ENCODE results near the gene TMEM178A. TPM values are rescaled to one million over a fixed set of nuclear protein-coding genes. Genes with fewer than 3 reads are reported as not detected.

Gene TMEM178A
- total and polyA plus RNA-seq, 2 of the 8 experiments (the other 6 are each of a cell fraction or from before 2014, with no cell fraction given), result 11.2 to 14.9 TPM

DNA sequence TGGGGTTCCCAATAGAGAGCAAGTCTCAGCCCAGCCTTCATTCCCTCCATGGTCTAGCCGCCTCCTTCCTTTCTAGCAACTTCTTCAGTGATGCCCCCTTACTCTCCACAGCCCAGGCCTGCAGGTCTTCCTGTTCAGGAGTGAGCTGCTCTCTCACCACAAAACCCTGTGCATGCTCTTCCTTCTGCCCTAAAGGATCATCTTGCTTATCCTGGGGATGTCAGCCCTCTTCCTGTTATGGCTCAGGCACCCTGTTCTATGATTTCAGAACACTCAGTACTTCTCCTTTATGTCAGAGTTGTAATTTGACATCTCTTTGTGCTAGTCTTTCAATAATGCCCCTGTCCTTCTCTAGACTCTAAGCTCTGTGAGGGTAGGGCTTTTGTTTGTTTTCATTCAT lies 19.4 kb downstream of the TMEM178A start:
- CTCF ChIA-PET (ENCODE audit: partially characterized antibody), result interaction anchor here (0.7 to 1.8 kb wide), 5 partner anchors 11 to 91 kb away, joined by 3 to 4 read pairs (median 3); no protein-coding TSS in a partner anchor

More for the DNA sequence above, 19.4 kb downstream of the TMEM178A start:
- Histone ChIP-seq H3K27me3 (replicated peaks in 1 of 4; ENCODE audit: control insufficient read depth in 3 of 4, extremely low read depth in 1 of 4, insufficient read depth in 3 of 4, low read length in 3 of 4) (no peaks in the 10 kb centered on the region), H3K18ac (ENCODE audit: extremely low read depth, low read length) (no peak overlapping the region), H3K4me3 (ENCODE audit: extremely low read depth in 1 of 4, insufficient read depth in 2 of 4, low read depth in 3 of 4, low read length in 4 of 4) (no peak overlapping the region), H2AK5ac (ENCODE audit: low read depth, low read length) (no peak overlapping the region), H3K4ac (replicated peaks; ENCODE audit: insufficient read length, low read depth, low read length) (no peak overlapping the region), H3K4me1 (replicated peaks in 1 of 4; ENCODE audit: control insufficient read depth in 3 of 4, insufficient read depth in 4 of 4, low read length in 3 of 4) (peaks cover 0 to 6% (median under 1%) of the 10 kb centered on the region in 4 experiments; a peak in 2 of 7 replicates), H4K91ac (replicated peaks; ENCODE audit: insufficient read length, low read length) (no peak overlapping the region), H3K79me2 (ENCODE audit: control insufficient read depth in 1 of 2, insufficient read depth in 2 of 2, low read length in 2 of 2) (no peaks in the 10 kb centered on the region), H2BK120ac (replicated peaks; ENCODE audit: low read depth, low read length) (no peak overlapping the region), H3K14ac (ENCODE audit: insufficient read length) (no peak overlapping the region), H3K4me2 (ENCODE audit: insufficient read depth in 1 of 2, low read depth in 2 of 2, low read length in 2 of 2) (no peak overlapping the region), H2BK5ac (ENCODE audit: low read depth, low read length) (no peak overlapping the region), H2BK12ac (ENCODE audit: low read depth, low read length) (no peak overlapping the region), H3K9me3 (ENCODE audit: insufficient read depth in 2 of 2, low read depth in 1 of 2, low read length in 1 of 2) (no peaks in the 10 kb centered on the region), H3K79me1 (ENCODE audit: low read depth, low read length) (no peaks in the 10 kb centered on the region), H2AFZ (ENCODE audit: low read length) (no peak overlapping the region), H3K23ac (ENCODE audit: insufficient read length) (no peak overlapping the region), H4K20me1 (replicated peaks in 1 of 2; ENCODE audit: control insufficient read depth in 1 of 2, insufficient read depth in 2 of 2, low read length in 2 of 2) (no peaks in the 10 kb centered on the region), H3K9ac (replicated peaks in 1 of 4; ENCODE audit: extremely low read depth in 1 of 4, low read depth in 3 of 4, low read length in 3 of 4) (no peak overlapping the region), H3K27ac (ENCODE audit: low read depth, low read length) (no peak overlapping the region), H2BK15ac (ENCODE audit: low read length) (no peak overlapping the region), H3K23me2 (ENCODE audit: low read depth, low read length) (no peaks in the 10 kb centered on the region), H2BK20ac (ENCODE audit: low read length) (no peak overlapping the region), H3K56ac (replicated peaks; ENCODE audit: insufficient read length, low read depth, low read length) (no peak overlapping the region), H3K36me3 (ENCODE audit: control insufficient read depth in 2 of 4, insufficient read depth in 4 of 4, low read length in 3 of 4) (no peaks in the 10 kb centered on the region), H4K8ac (ENCODE audit: extremely low read depth, insufficient read depth, low read length) (no peak overlapping the region), H4K5ac (ENCODE audit: insufficient read length, low read depth, low read length) (no peak overlapping the region)
- DNase-seq (ENCODE audit: low read depth in 1 of 2, low spot score in 2 of 2) (no peak), FAIRE-seq (no peak)
- 78% methylated on average over 1 of the region's 1 CpG; no CpG with 5 or more reads in 1 of the 2 experiments for WGBS, 2 experiments (ENCODE audit: extremely low coverage in 1 of 2, insufficient coverage in 1 of 2, insufficient read length in 1 of 2, insufficient replicate concordance in 2 of 2, low coverage in 1 of 2, low lambda C conversion rate in 2 of 2, missing lambda C conversion rate in 1 of 2)
- POLR2A ChIA-PET (ENCODE audit: partially characterized antibody), result no interaction called here
- TF ChIP-seq SAP30 (IDR thresholded peaks at IDR 0.05; ENCODE audit: insufficient read depth, insufficient replicate concordance, low read length), result no peak
- no peak for TF ChIP-seq POU5F1 (IDR thresholded peaks at IDR 0.05; ENCODE audit: low read depth, low read length)
- TF ChIP-seq RFX5 (IDR thresholded peaks at IDR 0.05; ENCODE audit: borderline replicate concordance, low read depth, low read length), result no peak
- TF ChIP-seq CBX5 (IDR thresholded peaks at IDR 0.05; ENCODE audit: low read depth, low read length), result no peak
- TF ChIP-seq SP2 (IDR thresholded peaks at IDR 0.05; ENCODE audit: low read length), result no peak
- no peak for TF ChIP-seq SIN3A (conservative IDR thresholded peaks at IDR 0.05 in 1 of 2, IDR thresholded peaks at IDR 0.05 in 1 of 2; ENCODE audit: low read depth in 1 of 2, low read length in 2 of 2)

Data from H1 (cell line).